ENCODE data around the gene CHDH. TPM values are rescaled to one million over a fixed set of nuclear protein-coding genes. Genes with fewer than 3 reads are reported as not detected.

The CHDH gene
- total and polyA plus RNA-seq, 2 donors (not counting 1 experiment from before 2014, with no cell fraction given) = 0.03 to 0.37 TPM

- no peak overlapping the region for H3K4me3 ChIP-seq (ENCODE audit: control extremely low read depth in 1 of 5, extremely low read depth in 1 of 5, insufficient read depth in 1 of 5, low read depth in 2 of 5, low read length in 4 of 5)
- no peaks in the 10 kb centered on the region for H3K4me1 ChIP-seq (ENCODE audit: control insufficient read depth in 2 of 2, insufficient read depth in 2 of 2, low read length in 2 of 2)
- H4K20me1 ChIP-seq (ENCODE audit: control insufficient read depth, insufficient read depth, low read length, poor library complexity, severe bottlenecking) = no peaks in the 10 kb centered on the region
- H3K36me3 ChIP-seq (replicated peaks in 1 of 2; ENCODE audit: control extremely low read depth in 1 of 2, control insufficient read depth in 1 of 2, extremely low read depth in 1 of 2, insufficient read depth in 2 of 2, low read length in 1 of 2) = no peaks in the 10 kb centered on the region
- ATAC-seq (ENCODE audit: low read depth) = no peak
- H3K9me3 Mint-ChIP-seq (ENCODE audit: insufficient read depth) = no peaks in the 10 kb centered on the region
- DNase-seq = no peak
- H2AFZ ChIP-seq (ENCODE audit: insufficient read depth, low read depth, low read length, poor library complexity, severe bottlenecking) = no peak overlapping the region
- no peak overlapping the region for H3K27ac ChIP-seq (ENCODE audit: low read length in 2 of 2)
- ChIA-PET CTCF (no interaction called here), POLR2A (no interaction called here)
- no peak overlapping the region for H3K27ac Mint-ChIP-seq
- no peaks in the 10 kb centered on the region for H3K9me3 ChIP-seq (ENCODE audit: control extremely low read depth in 1 of 3, control insufficient read depth in 2 of 3, insufficient read depth in 1 of 3, low read length in 2 of 3)
- H3K27me3 ChIP-seq (replicated peaks in 1 of 4; ENCODE audit: control extremely low read depth in 1 of 4, control insufficient read depth in 3 of 4, insufficient read depth in 4 of 4, low read length in 3 of 4) = peaks cover 0 to 4% (median 1%) of the 10 kb centered on the region in 4 experiments
- H3K79me2 ChIP-seq (ENCODE audit: control insufficient read depth, insufficient read depth, low read length) = no peaks in the 10 kb centered on the region
- intact Hi-C loops (cut with micrococcal nuclease) = no loop called here
- no peak overlapping the region for H3K9ac ChIP-seq (ENCODE audit: low read length)
- H3K4me1 Mint-ChIP-seq = no peaks in the 10 kb centered on the region
- no peak overlapping the region for H3K4me2 ChIP-seq (replicated peaks; ENCODE audit: low read depth, low read length, poor library complexity, severe bottlenecking)
- no peaks in the 10 kb centered on the region for H3K27me3 Mint-ChIP-seq
- WGBS (ENCODE audit: insufficient coverage) = 80% methylated on average over 5 of the region's 6 CpGs
- no peak for TF ChIP-seq CTCF (IDR thresholded peaks at IDR 0.05)
- no peak for TF ChIP-seq EZH2 (IDR thresholded peaks at IDR 0.05; ENCODE audit: borderline replicate concordance, insufficient read depth, low read depth, low read length, poor library complexity, severe bottlenecking)
- H3K4me3 Mint-ChIP-seq = no peak overlapping the region
Measured at GRCh38 chr3:53817211-53817610, 29.0 kb downstream of the CHDH start.

GRCh38 chr3:53816425-53816824 is 29.8 kb downstream of the CHDH start:
- Histone ChIP-seq H3K79me2 (ENCODE audit: control insufficient read depth, insufficient read depth, low read length) (no peaks in the 10 kb centered on the region), H3K4me3 (ENCODE audit: control extremely low read depth in 1 of 5, extremely low read depth in 1 of 5, insufficient read depth in 1 of 5, low read depth in 2 of 5, low read length in 4 of 5) (no peak overlapping the region), H3K9ac (ENCODE audit: low read length) (no peak overlapping the region), H3K9me3 (ENCODE audit: control extremely low read depth in 1 of 3, control insufficient read depth in 2 of 3, insufficient read depth in 1 of 3, low read length in 2 of 3) (no peaks in the 10 kb centered on the region), H3K4me2 (replicated peaks; ENCODE audit: low read depth, low read length, poor library complexity, severe bottlenecking) (no peak overlapping the region), H3K27ac (ENCODE audit: low read length in 2 of 2) (no peak overlapping the region), H3K27me3 (replicated peaks in 1 of 4; ENCODE audit: control extremely low read depth in 1 of 4, control insufficient read depth in 3 of 4, insufficient read depth in 4 of 4, low read length in 3 of 4) (peaks cover 0 to 4% (median 1%) of the 10 kb centered on the region in 4 experiments), H4K20me1 (ENCODE audit: control insufficient read depth, insufficient read depth, low read length, poor library complexity, severe bottlenecking) (no peaks in the 10 kb centered on the region), H2AFZ (ENCODE audit: insufficient read depth, low read depth, low read length, poor library complexity, severe bottlenecking) (no peak overlapping the region), H3K36me3 (replicated peaks in 1 of 2; ENCODE audit: control extremely low read depth in 1 of 2, control insufficient read depth in 1 of 2, extremely low read depth in 1 of 2, insufficient read depth in 2 of 2, low read length in 1 of 2) (no peaks in the 10 kb centered on the region), H3K4me1 (ENCODE audit: control insufficient read depth in 2 of 2, insufficient read depth in 2 of 2, low read length in 2 of 2) (no peaks in the 10 kb centered on the region)
- intact Hi-C loops (cut with micrococcal nuclease) = no loop called here
- Mint-ChIP-seq H3K27ac (no peak overlapping the region), H3K4me3 (no peak overlapping the region), H3K27me3 (no peaks in the 10 kb centered on the region), H3K9me3 (ENCODE audit: insufficient read depth) (no peaks in the 10 kb centered on the region), H3K4me1 (no peaks in the 10 kb centered on the region)
- TF ChIP-seq CTCF (IDR thresholded peaks at IDR 0.05) = no peak
- no peak for TF ChIP-seq EZH2 (IDR thresholded peaks at IDR 0.05; ENCODE audit: borderline replicate concordance, insufficient read depth, low read depth, low read length, poor library complexity, severe bottlenecking)
- WGBS (ENCODE audit: insufficient coverage) = 71% methylated on average over 1 of the region's 4 CpGs
- ATAC-seq (ENCODE audit: low read depth) (no peak), DNase-seq (no peak)
- POLR2A ChIA-PET = no interaction called here
- CTCF ChIA-PET = interaction anchor here (0.7 kb wide), 1 partner anchor 66 kb away, joined by 3 read pairs; no protein-coding TSS in a partner anchor

Data from B cell (primary cell).